SK-MEL-5 (cell line): Measurements from ENCODE around the gene NEK8. TPM values are rescaled to one million over a fixed set of nuclear protein-coding genes. Genes with fewer than 3 reads are reported as not detected.
"Not testable (repeated sequence)": the region's sequence is repeated elsewhere in the genome, so short reads cannot be mapped to it uniquely, and the experiment has no call there.

Experiments
- DNase-seq: peaks from one replicate; pipeline ENCODE4 v3.0.0-alpha.2; 2016; ENCODE audit warnings: low read depth, low spot score
- in situ Hi-C: cut with HindIII; loops from 2 replicates; pipeline ENCODE4 v1.10.0; 2016; ENCODE audit warnings: low sequenced_read_pairs, high pct_unique_total_duplicates, low pct_unique_long_range_greater_than_20kb
- total RNA-seq: library from RNA; depleted of rRNA; stranded (reverse); fragments of >200 nt; shearing (Covaris generic); gene quantifications from 2 replicates; pipeline ENCODE4 v1.2.3, GENCODE V29; 2014

The NEK8 gene
- total RNA-seq, 1 experiment from 2014 or later: 1.8 TPM

DNA sequence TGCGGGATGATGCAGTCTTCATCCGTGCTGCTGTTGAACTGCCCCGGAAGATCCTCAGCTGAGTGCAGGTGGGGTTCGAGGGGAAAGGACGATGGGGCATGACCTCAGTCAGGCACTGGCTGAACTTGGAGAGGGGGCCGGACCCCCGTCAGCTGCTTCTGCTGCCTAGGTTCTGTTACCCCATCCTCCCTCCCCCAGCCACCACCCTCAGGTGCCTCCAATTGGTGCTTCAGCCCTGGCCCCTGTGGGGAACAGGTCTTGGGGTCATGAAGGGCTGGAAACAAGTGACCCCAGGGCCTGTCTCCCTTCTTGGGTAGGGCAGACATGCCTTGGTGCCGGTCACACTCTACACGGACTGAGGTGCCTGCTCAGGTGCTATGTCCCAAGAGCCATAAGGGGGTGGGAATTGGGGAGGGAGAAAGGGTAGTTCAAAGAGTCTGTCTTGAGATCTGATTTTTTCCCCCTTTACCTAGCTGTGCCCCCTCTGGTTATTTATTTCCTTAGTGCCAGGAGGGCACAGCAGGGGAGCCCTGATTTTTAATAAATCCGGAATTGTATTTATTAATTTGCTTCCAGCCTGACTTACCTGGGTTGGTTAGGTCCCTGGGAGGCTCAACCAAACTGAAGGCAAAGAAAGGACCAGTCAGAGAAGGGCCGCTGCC lies 21.1 kb downstream of the NEK8 start:
- no peak for DNase-seq
- in situ Hi-C loops: no loop called here

- peak; percentile 94 for DNase-seq
- in situ Hi-C loops: no loop called here
Measured at GRCh38 chr17:28750178-28751047, 21.8 kb downstream of the NEK8 start.

DNA sequence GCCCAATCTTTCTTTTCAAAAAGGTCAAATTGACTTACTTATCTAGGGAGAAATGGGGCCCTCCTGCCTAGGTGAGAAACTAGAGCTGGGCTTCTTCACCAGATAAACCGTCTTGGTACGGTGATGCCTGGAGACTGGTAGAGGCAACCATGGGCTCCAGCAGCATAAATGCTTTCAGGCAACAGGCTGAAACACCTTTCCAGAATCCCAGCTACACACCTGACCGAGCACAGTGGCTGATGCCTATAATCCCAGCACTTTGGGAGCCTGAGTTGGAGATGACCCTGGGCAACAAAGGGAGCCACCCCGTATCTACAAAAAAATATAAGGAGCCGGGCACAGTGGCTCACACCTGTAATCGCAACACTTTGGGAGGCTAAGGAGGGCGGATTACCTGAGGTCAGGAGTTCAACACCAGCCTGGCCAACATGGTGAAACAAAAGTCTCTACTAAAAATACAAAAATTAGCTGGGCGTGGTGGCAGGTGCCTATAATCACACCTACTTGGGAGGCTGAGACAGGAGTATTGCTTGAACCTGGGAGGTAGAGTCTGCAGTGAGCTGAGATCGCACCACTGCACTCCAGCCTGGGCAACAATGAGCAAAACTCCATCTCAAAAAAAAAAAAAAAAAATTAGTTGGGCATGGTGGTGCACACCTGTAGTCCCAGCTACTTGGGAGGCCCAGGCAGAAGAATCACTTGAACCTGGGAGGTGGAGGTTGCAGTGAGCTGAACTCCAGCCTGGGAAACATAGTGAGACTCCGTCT lies 23.2 kb downstream of the NEK8 start:
- in situ Hi-C loops: no loop called here
- no peak for DNase-seq

DNA sequence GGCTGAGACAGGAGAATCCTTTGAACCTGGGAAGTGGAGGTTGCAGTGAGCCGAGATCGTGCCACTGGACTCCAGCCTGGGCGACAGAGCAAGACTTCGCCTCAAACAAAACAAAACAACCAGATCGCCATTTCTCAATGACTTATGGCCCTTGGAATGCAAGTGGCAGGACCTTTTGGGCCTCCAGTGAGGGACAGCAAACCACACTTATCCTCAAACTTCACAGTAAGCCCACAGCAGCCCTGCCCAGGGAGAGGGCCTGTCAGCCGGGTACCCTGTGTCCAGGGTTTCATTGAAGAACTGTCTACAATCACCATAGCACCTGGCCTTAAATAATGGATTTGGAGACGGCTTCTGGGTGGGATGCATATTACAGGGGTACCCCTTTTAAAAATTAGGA lies 26.9 kb downstream of the NEK8 start:
- DNase-seq: no peak
- in situ Hi-C loops: no loop called here

DNA sequence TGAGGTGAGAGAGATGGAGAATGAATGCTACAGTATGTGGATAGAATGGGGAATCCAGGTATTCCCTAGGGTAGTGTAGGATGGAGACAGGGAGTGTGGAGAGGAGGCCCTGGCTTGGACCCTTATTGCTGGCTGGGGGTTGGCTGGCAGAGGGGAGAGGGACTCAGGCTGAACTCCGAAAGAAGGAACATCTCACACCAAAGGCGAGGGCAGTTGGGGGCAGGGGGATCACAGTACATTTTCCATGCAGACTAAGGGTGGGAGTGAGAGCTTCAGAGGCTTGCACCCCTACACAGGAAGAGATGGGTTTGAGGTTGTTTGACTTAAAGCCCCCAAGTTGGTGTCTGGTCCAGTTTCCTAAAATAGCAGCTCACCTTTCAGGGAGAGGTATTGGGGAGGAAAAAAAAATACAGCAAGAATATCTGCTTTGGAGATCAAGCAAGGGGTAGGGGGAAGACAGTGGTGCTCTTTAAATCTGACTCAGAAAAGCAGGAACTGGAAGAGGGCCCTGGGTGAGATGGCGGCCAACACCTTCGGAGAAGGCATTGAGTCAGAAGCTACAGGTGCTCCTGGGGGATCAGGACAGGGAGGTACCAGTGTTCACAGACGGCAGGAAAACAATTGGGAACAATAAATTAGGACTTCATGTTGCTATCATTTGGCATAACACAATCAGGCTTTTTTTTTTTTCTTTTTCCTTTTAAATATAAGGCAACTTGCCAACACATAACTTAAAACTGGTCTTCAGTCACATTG lies 27.6 kb downstream of the NEK8 start:
- no peak for DNase-seq
- in situ Hi-C loops: no loop called here

DNA sequence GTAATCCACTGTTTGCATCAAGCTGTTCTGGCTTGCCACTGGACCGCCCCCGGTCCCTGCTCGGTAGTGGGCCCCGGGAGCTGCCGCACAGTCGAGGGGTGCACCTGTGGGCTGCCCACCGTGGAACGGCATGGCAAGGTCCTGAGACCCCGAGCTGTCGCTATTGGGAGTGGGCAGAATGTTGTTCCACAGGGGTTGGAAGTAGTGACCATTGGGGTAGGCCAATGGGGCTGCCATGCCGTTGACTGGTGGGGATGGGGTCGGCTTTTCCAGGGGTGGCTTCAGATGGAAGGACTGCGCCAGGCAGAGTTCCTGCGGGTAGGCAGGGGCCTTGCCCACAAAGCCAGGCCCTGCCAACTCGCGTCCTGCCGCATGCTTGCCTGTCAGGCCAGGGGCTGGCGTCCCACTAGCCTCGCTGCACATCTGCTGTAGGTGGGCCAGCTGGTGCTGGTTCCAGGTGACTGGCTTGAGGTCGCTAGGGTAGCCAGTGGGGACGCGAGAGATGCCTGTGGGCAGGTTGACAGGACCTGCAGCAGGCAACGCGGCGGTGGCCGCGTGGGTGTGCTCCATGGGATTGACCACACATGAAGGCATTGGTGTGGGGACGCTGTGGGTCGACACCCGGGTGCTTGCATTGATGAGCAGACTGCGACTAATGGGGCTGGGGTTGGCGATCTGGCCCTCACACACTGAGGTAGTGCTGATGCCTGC lies 30.0 kb downstream of the NEK8 start:
- in situ Hi-C loops: no loop called here
- no peak for DNase-seq

DNA sequence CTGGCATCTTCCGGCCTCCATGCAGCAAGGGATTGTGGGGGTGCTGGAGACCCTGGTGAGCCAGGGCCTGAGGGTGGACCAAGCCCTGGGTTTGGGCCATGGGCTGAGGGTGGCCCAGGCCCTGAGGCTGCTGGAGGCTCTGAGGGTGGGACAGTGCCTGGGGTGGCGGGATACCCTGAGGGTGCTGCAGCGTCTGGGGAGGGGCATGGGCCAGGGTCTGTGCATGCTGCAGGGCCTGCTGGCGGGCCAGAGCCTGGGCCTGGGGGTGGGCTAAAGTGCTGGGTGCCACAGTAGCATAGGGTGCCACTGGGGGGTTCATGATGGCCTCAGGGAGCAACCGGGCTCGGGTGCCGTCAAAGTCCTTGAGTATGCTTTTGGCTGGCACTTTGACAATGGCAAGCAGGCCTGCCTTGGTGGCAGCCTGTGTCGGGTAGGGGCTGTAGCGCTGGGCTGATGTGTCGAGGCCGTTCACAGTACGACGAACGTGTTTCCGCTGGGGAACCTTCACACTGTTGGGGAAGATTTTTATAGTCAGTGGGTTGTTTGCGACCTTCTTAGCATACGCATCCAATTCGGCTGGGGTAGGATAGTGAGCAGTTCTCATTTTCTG lies 30.8 kb downstream of the NEK8 start:
- DNase-seq: no peak
- in situ Hi-C loops: no loop called here

DNA sequence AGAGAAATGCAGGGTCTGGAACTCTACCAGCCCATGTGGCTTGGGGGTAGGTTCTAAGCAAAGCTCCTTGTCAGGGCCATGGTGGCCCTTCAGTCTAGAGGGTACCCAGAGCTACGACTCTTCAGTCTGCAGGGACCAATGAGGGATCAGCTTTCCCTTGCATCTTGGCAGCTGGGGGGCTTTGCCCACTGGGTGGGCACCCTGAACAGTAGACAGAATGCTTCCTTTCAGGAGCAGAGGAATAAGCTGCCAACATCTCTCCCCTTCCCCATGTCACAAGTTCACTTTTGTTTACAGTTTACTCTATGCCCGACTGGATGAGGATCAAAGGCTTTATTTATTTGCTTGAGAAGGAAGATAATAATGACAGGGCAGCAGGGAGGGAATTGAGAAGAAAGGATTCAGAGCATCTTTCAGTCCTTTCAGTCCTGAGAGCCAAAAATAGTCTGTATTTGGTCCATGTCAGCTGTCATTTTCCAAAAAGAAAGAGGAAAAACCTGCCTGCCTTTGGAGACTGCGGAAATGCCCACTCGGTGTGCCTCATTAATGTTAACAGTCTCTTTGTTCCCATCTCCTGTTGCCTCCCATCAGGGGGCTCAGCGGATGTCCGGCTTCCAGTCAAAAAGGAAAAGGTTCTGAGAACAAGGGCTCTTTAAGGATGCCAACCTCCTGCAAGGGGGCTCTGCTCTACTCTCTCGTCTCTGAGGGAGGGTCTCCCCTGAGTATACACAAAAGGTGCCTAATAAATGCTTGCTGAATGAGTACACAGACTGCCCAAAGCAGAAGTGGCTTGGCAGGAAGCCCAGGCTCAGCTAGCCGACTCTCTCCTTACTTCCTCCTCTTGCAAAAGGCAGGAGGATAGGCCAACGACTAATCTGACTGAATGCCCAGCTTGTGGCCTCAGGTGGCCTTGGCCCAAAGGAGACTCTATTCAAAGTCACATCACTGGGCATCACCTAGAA lies 32.3 kb downstream of the NEK8 start:
- peak; percentile 91 for DNase-seq

DNA sequence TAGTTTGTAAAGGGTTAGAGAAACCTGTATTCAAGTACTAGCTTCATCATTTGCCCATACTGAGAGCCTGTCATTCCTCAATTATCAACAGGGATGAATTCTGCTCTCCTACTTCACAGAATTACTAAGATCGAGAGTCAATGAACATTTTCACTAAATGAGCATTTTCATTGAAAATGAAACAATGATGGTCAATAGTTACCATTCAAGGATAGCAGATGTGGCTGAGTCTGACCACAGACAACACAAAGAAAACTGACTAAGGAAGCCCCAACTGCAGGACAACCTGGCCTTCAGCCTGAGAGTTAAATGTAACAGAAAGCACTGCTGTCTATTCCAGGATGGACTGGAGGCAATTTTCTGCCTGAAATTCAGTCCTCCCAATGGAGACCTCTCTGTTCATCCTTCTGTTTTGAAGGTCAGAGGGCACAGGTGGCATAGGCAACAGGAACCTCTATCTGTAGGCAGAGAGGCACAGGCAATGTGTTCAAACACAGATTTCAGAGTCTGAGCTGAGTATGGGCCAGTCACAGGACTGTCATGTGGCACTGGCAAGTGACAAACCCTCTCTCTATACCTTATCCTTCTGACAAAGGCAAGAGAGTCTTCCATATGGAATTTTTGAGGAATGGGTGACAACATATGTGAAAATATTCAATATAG lies 34.7 kb downstream of the NEK8 start:
- in situ Hi-C loops: no loop called here
- no peak for DNase-seq

More for the DNA sequence above, 32.3 kb downstream of the NEK8 start:
- in situ Hi-C loops: no loop called here

- DNase-seq: peak; percentile 84
Measured at GRCh38 chr17:28763804-28764266, 35.2 kb downstream of the NEK8 start.

GRCh38 chr17:28765038-28765437 lies 36.5 kb downstream of the NEK8 start:
- in situ Hi-C loops: no loop called here
- DNase-seq: no peak

More at GRCh38 chr17:28763804-28764266, 35.2 kb downstream of the NEK8 start:
- in situ Hi-C loops: no loop called here

DNA sequence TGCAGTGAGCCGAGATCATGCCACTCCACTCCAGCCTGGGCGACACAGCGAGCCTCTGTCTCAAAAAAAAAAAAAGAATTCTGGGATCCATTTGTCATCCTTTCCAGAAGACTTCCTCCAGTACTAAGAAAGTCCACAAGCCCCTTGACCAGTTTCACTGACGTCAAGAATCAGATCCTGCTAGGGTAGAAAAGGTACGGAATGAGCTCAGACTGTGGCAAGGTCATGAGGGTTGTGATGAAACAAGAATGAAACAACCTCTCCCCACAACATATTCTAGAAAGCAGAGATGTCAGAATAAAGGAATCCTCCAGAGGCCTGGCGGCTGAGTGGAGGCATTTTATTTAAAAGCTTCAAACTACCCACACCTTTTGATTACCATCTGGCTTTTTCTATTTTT lies 45.1 kb downstream of the NEK8 start:
- in situ Hi-C loops: no loop called here
- peak; percentile 83 for DNase-seq

DNA sequence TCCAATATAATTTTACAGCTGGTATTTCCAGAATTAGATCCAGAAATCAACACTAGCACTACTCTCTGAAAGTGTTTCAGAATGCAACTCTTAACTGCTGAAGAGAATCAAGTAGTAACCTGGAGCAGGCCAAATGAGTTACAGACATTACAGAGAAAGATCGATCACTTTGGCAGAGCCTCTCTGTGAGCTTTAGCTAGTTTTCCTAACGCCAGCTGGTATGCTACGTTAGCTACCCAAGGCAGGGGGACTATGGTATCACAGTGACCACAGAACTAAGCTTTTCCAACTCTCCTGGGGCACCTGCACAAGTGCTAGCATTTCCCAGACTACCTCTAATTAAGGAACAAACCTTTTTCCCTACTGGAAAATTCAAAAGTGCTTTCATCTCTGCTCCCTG lies 45.6 kb downstream of the NEK8 start:
- DNase-seq: no peak
- in situ Hi-C loops: no loop called here

DNA sequence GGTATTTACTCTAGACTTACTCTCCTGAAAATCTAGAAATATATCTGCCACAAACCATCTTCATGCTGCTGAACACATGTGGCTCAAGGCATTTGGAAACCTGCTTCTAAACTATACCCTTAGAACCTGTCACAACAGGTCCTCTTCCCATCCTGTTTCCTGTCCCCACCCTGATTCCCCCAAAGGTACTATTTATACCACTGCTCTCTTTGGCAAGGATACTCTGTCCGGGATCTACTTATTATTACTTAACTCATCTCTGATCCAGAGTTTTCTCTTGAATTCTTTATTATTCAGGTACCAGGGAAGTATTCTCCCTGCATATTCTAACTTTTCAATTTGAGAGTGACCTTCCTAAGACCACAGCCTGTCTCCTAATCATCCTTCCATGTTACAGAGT lies 48.6 kb downstream of the NEK8 start:
- in situ Hi-C loops: no loop called here
- DNase-seq: no peak

DNA sequence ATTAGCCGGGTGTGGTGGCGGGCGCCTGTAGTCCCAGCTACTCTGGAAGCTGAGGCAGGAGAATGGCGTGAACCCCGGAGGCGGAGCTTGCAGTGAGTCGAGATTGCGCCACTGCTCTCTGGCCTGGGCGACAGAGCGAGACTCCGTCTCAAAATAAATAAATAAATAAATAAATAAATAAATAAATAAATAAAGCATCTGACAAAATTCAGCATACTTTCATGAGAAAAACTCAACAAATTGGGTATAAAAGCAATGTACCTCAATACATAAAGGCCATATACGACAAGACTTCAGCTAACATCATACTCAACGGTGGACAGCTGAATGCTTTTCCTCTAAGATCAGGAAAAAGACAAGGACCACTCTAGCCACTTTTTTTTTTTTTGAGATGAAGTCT lies 51.0 kb downstream of the NEK8 start:
- DNase-seq, in situ Hi-C loops: not testable (repeated sequence)
